Measurements from ENCODE around the gene MKNK1.

The MKNK1 gene

DNA sequence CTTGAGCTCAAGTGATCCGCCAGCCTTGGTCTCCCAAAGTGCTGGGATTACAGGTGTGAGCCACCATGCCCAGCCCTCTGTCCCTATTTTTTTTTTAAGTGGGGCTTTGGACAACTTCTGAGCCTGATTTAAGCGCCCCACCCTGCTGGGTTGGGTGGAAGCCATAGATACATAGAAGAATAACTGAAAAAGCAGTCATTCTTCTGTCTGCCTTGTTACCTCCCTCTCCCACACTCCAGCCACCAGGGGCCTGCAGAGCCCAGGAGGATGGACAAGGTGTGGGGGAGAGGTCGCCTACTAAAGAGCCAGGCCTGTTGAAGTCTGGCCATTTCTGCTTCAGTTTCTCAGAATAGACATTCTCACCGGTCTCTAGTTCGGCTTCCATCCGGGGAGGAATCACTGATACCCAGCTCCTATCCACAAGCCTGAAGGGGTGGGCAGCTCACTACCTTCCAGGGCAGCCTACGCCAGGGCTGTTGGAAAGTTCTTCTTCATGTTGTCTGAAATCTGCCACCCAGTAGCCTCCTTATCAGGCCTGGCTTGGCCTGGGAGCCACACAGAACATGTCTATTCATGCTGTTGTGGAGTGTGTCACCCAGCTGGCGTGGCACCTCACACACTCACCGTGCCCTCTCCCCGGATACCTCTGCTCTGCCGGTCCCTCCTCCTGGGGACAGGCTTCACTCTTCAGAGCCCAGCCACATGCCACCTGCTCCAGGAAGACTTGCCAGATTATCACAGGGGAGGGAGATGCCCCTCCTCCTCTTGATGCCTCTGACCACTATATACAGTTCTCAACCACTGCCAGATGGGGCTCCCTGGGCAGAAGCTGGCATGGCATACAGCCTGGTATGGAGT, 80.3 kb downstream of the MKNK1 start:
- DNase-seq (ENCODE audit: low read depth): peak; percentile 78
- TF ChIP-seq, protein P1, sequence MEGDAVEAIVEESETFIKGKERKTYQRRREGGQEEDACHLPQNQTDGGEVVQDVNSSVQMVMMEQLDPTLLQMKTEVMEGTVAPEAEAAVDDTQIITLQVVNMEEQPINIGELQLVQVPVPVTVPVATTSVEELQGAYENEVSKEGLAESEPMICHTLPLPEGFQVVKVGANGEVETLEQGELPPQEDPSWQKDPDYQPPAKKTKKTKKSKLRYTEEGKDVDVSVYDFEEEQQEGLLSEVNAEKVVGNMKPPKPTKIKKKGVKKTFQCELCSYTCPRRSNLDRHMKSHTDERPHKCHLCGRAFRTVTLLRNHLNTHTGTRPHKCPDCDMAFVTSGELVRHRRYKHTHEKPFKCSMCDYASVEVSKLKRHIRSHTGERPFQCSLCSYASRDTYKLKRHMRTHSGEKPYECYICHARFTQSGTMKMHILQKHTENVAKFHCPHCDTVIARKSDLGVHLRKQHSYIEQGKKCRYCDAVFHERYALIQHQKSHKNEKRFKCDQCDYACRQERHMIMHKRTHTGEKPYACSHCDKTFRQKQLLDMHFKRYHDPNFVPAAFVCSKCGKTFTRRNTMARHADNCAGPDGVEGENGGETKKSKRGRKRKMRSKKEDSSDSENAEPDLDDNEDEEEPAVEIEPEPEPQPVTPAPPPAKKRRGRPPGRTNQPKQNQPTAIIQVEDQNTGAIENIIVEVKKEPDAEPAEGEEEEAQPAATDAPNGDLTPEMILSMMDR (IDR thresholded peaks at IDR 0.05; ENCODE audit: insufficient read depth, low read depth, low read length, missing control alignments): no peak
- no peak overlapping the region for H3K4me3 ChIP-seq (ENCODE audit: low read length)

GRCh38 chr1:46522969-46523320, 81.1 kb downstream of the MKNK1 start:
- TF ChIP-seq, protein P1 (IDR thresholded peaks at IDR 0.05; ENCODE audit: insufficient read depth, low read depth, low read length, missing control alignments): no peak
- H3K4me3 ChIP-seq (ENCODE audit: low read length): no peak overlapping the region

GRCh38 chr1:46522184-46522968, 81.7 kb downstream of the MKNK1 start:
- TF ChIP-seq, protein P1 (IDR thresholded peaks at IDR 0.05; ENCODE audit: insufficient read depth, low read depth, low read length, missing control alignments): no peak
- peak; percentile 76 for DNase-seq (ENCODE audit: low read depth)
- H3K4me3 ChIP-seq (ENCODE audit: low read length): no peak overlapping the region

More at GRCh38 chr1:46522969-46523320, 81.1 kb downstream of the MKNK1 start:
- peak; percentile 45 for DNase-seq (ENCODE audit: low read depth)

- H3K4me3 ChIP-seq (ENCODE audit: low read length): no peak overlapping the region
- TF ChIP-seq, protein P1 (IDR thresholded peaks at IDR 0.05; ENCODE audit: insufficient read depth, low read depth, low read length, missing control alignments): no peak
- no peak for DNase-seq (ENCODE audit: low read depth)
Measured at GRCh38 chr1:46521414-46521813, 82.7 kb downstream of the MKNK1 start.

DNA sequence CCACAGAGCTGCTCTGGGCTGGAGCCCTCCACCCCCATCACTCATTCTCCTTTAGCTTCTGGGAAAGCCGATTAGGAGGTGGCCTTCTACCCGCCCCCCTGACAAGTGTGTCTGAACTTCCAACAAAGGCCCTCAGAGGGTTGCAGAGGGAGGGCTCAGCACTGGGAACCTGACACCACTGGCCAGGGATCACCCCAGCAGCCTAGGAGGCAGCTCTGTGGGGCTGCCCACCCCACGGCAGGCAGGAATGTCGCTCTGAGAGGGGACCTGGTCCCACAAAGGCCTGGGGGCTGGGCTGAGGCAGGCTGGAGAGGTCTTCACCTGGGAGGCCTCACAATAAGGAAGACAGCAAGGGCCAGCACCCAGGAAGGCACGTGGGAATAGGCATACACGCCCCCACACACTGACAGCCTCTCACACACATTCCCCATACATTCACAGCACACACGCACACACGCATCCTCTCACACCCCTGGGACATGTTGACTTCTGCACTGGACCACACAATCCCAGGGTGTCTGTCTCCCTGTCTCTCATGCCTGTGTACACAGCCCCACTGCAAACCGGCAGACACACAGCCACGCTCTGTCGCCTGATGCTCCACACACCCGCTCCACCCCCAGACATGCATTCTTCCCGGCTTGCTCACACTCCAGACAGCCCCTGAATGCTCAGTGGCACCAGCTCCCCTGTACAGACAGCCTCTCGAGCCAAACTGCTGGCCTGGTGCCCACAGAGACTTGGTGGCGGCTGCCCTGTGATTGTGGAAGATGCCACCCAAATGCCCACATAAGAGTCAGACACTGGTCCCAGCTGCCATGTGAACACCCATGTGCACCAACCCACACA, 83.8 kb downstream of the MKNK1 start:
- no peak overlapping the region for H3K4me3 ChIP-seq (ENCODE audit: low read length)
- TF ChIP-seq, protein P1 (IDR thresholded peaks at IDR 0.05; ENCODE audit: insufficient read depth, low read depth, low read length, missing control alignments): no peak
- DNase-seq (ENCODE audit: low read depth): peak; percentile 77

DNA sequence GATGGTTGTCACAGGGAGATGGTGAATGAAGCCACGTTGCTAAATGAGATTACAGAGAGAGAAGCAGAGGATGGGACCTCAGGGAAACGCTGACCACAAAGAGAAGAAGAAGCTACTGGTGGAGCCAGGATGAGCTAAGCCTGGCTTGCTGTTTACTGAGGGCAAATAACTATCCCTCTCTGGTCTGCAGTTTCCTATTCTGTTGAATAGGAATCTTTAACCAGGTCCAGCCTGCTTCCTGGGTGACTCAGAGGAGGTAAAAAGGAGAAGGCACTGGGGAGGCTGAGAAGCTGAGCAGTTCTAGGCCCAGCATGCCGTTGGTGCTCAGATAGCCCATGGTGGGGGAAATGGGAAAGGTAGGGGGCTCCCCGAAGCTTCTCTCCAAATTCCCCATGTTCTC, 84.9 kb downstream of the MKNK1 start:
- peak; percentile 41 for DNase-seq (ENCODE audit: low read depth)
- no peak overlapping the region for H3K4me3 ChIP-seq (ENCODE audit: low read length)
- TF ChIP-seq, protein P1 (IDR thresholded peaks at IDR 0.05; ENCODE audit: insufficient read depth, low read depth, low read length, missing control alignments): no peak

Measured in epithelial cell of esophagus (primary cell).